H9 (cell line): ENCODE measurements around the gene TTC39B. TPM values are rescaled to one million over a fixed set of nuclear protein-coding genes. Genes with fewer than 3 reads are reported as not detected.

Source experiments
- DNase-seq: peaks from one replicate; pipeline ENCODE4 v3.0.0-alpha.2; 2017
- H2AFZ ChIP-seq: one replicate; pipeline ENCODE4 v1.6.1; 2013; ENCODE audit warnings: mild to moderate bottlenecking, low read length, control low read depth, moderate library complexity
- H2AK5ac ChIP-seq: 2 replicates; pipeline ENCODE4 v1.6.1; 2013; ENCODE audit warnings: low read length, control low read depth, mixed read lengths; ENCODE audit not compliant: insufficient read length
- H2BK120ac ChIP-seq: one replicate; pipeline ENCODE4 v1.6.1; 2013; ENCODE audit warnings: low read depth, mild to moderate bottlenecking, low read length, control low read depth, inconsistent platforms; ENCODE audit not compliant: poor library complexity, severe bottlenecking
- H2BK12ac ChIP-seq: 2 replicates; pipeline ENCODE4 v1.6.1; 2013; ENCODE audit warnings: low read length, control low read depth, mixed read lengths, low read depth; ENCODE audit not compliant: insufficient read length
- H2BK15ac ChIP-seq: 2 replicates; pipeline ENCODE4 v1.6.1; 2013; ENCODE audit warnings: low read depth, low read length, control low read depth
- H2BK20ac ChIP-seq: one replicate; pipeline ENCODE4 v1.6.1; 2013; ENCODE audit warnings: low read depth, mild to moderate bottlenecking, low read length, control low read depth, inconsistent platforms; ENCODE audit not compliant: poor library complexity, severe bottlenecking
- H2BK5ac ChIP-seq: 2 replicates; pipeline ENCODE4 v1.6.1; 2013; ENCODE audit warnings: low read length, control low read depth, mixed read lengths; ENCODE audit not compliant: insufficient read length
- H3K14ac ChIP-seq: 2 replicates; pipeline ENCODE4 v1.6.1; 2013; ENCODE audit warnings: low read length, control low read depth; ENCODE audit not compliant: insufficient read depth
- H3K18ac ChIP-seq: 2 replicates; pipeline ENCODE4 v1.6.1; 2013; ENCODE audit warnings: low read depth, mild to moderate bottlenecking, mixed read lengths, low read length, control low read depth; ENCODE audit not compliant: insufficient read length
- H3K23ac ChIP-seq: 2 replicates; pipeline ENCODE4 v1.6.1; 2013; ENCODE audit warnings: low read length, control low read depth, mixed read lengths, low read depth; ENCODE audit not compliant: insufficient read length
- H3K23me2 ChIP-seq: 2 replicates; pipeline ENCODE4 v1.6.1; 2013; ENCODE audit warnings: low read depth, mild to moderate bottlenecking, mixed read lengths, low read length, control low read depth; ENCODE audit not compliant: insufficient read length, poor library complexity, severe bottlenecking
- H3K27ac ChIP-seq: 2 replicates; pipeline ENCODE4 v1.5.1; 2013; ENCODE audit warnings: low read length, control low read depth, mixed read lengths, low read depth; ENCODE audit not compliant: insufficient read length
- H3K27me3 ChIP-seq: 2 replicates; pipeline ENCODE4 v1.6.1; 2013; ENCODE audit warnings: low read length, control low read depth, inconsistent platforms; ENCODE audit not compliant: insufficient read depth
- H3K4ac ChIP-seq: 2 replicates; pipeline ENCODE4 v1.6.1; 2013; ENCODE audit warnings: low read depth, mild to moderate bottlenecking, control low read depth, inconsistent platforms, low read length, moderate library complexity
- H3K4me1 ChIP-seq: 2 replicates; pipeline ENCODE4 v1.6.1; 2013; ENCODE audit warnings: low read length, control low read depth, inconsistent platforms; ENCODE audit not compliant: insufficient read depth
- H3K4me2 ChIP-seq: 2 replicates; pipeline ENCODE4 v1.6.1; 2013; ENCODE audit warnings: low read length, control low read depth, mixed read lengths; ENCODE audit not compliant: insufficient read length, insufficient read depth
- H3K56ac ChIP-seq: 2 replicates; pipeline ENCODE4 v1.6.1; 2013; ENCODE audit warnings: low read depth, mild to moderate bottlenecking, mixed read lengths, low read length, control low read depth; ENCODE audit not compliant: insufficient read length
- H3K79me1 ChIP-seq: 2 replicates; pipeline ENCODE4 v1.6.1; 2013; ENCODE audit warnings: low read depth, mild to moderate bottlenecking, moderate library complexity, low read length, control low read depth, inconsistent platforms; ENCODE audit not compliant: insufficient read depth, poor library complexity, severe bottlenecking
- H3K79me2 ChIP-seq: 2 replicates; pipeline ENCODE4 v1.6.1; 2013; ENCODE audit warnings: low read length, control low read depth, inconsistent platforms; ENCODE audit not compliant: insufficient read depth
- H3K9ac ChIP-seq: 2 replicates; pipeline ENCODE4 v1.6.1; 2013; ENCODE audit warnings: low read length, control low read depth, mixed read lengths; ENCODE audit not compliant: insufficient read length; ENCODE audit errors: extremely low read depth
- H3K9me3 ChIP-seq: one replicate; pipeline ENCODE4 v1.6.1; 2013; ENCODE audit warnings: low read depth, low read length, inconsistent platforms; ENCODE audit not compliant: control insufficient read depth
- H3T11ph ChIP-seq: one replicate; pipeline ENCODE4 v1.6.1; 2013; ENCODE audit warnings: mild to moderate bottlenecking, low read length, control low read depth, inconsistent platforms
- H4K20me1 ChIP-seq: one replicate; pipeline ENCODE4 v1.6.1; 2013; ENCODE audit not compliant: control insufficient read depth, insufficient read length, insufficient read depth
- H4K5ac ChIP-seq: 2 replicates; pipeline ENCODE4 v1.6.1; 2013; ENCODE audit warnings: low read depth, mild to moderate bottlenecking, mixed read lengths, low read length, control low read depth; ENCODE audit not compliant: insufficient read length
- H4K8ac ChIP-seq: replicated peaks from 2 replicates; pipeline ENCODE4 v1.6.1; 2013; ENCODE audit warnings: low read length, control low read depth, mixed read lengths, low read depth; ENCODE audit not compliant: insufficient read length
- H4K91ac ChIP-seq: 2 replicates; pipeline ENCODE4 v1.6.1; 2013; ENCODE audit warnings: low read depth, mild to moderate bottlenecking, moderate library complexity, mixed read lengths, low read length, control low read depth; ENCODE audit not compliant: insufficient read length
- H3K27ac Mint-ChIP-seq, 3 experiments: 2 replicates in 2 of 3; 3 replicates in 1 of 3; pipeline ENCODE4 v1.8.0; 2020 to 2021; ENCODE audit warnings: mixed read lengths in 3 of 3, mild to moderate bottlenecking in 1 of 3, moderate library complexity in 1 of 3
- H3K27me3 Mint-ChIP-seq: 2 replicates; pipeline ENCODE4 v1.8.0; 2021; ENCODE audit warnings: low read depth, mild to moderate bottlenecking, moderate library complexity, mixed read lengths
- H3K36me3 Mint-ChIP-seq, 3 experiments: 2 replicates in 2 of 3; 3 replicates in 1 of 3; pipeline ENCODE4 v1.8.0; 2020 to 2021; ENCODE audit warnings: low read depth in 3 of 3, mixed read lengths in 3 of 3; ENCODE audit not compliant: insufficient read depth in 1 of 3
- H3K4me1 Mint-ChIP-seq, 2 experiments: 2 replicates each; pipeline ENCODE4 v1.8.0; 2020; ENCODE audit warnings: mixed read lengths in 2 of 2
- H3K4me3 Mint-ChIP-seq, 2 experiments: 2 replicates in 1 of 2; 3 replicates in 1 of 2; pipeline ENCODE4 v1.8.0; 2020 to 2021; ENCODE audit warnings: mild to moderate bottlenecking in 2 of 2, mixed read lengths in 2 of 2, moderate library complexity in 1 of 2
- H3K9me3 Mint-ChIP-seq, 2 experiments: 2 replicates in 1 of 2; 3 replicates in 1 of 2; pipeline ENCODE4 v1.8.0; 2020; ENCODE audit warnings: mild to moderate bottlenecking in 2 of 2, mixed read lengths in 2 of 2, moderate library complexity in 1 of 2
- WGBS: extraction: QIAGEN DNeasy Blood & Tissue Kit; methylation state at CpG from one replicate; pipeline ENCODE4 v1.1.7; 2013; ENCODE audit warnings: missing lambda C conversion rate, low lambda C conversion rate, mixed read lengths; ENCODE audit not compliant: insufficient read length; ENCODE audit errors: extremely low coverage; 5-methylcytosine and 5-hydroxymethylcytosine counted together
- total RNA-seq: library from RNA; stranded (reverse); gene quantifications from 2 replicates; pipeline ENCODE4 v1.2.1, GENCODE V29; 2021
- TF ChIP-seq, protein P1 (sequence below): fragments of 200-600 bp; sonication (generic); conservative IDR thresholded peaks from 3 replicates; pipeline ENCODE4 v1.8.0; 2021; ENCODE audit warnings: antibody characterized with exemption, mild to moderate bottlenecking

TTC39B gene
- total RNA-seq, 1 experiment from 2014 or later: 8.2 TPM

DNA sequence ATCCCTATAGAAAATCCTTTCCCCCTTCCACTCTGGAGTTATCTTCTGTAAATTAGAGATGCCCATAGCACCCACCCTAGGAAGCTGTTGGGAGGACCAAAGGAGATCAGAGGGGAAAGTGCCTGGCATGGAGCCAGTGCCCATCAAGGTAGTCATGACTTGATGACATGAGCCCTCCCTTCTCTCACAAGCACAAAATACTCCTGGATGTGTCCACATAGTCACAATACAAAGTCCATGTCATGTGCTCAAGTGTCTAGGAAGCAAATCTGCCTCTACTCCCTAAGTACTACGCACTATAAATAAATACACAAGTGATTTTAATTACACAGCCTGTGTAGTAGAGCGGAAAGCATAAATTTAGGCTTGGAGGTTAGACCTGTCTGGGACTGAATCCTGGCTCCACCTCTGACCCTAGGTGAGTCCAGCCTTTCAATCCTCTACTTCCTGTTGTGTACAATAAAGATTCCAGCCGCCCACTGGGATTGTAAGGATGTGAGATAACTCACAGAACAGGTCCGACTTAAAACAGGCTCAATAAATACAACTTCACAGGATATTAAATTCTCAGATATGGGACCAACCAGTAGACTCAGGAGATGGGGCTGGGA lies 30.6 kb downstream of the TTC39B start:
- H2BK12ac ChIP-seq: no peak overlapping the region
- Mint-ChIP-seq H3K27me3 (no peaks in the 10 kb centered on the region), H3K4me1 (peaks cover 27 to 28% of the 10 kb centered on the region in 2 experiments), H3K36me3 (peaks cover 0 to 8% (median 0%) of the 10 kb centered on the region in 3 experiments; a peak in 4 of 7 replicates), H3K9me3 (peaks cover 0 to 3% of the 10 kb centered on the region in 2 experiments; a peak in 2 of 5 replicates), H3K27ac (peak overlapping the region in 1 of 3 experiments; percentile 44; a peak in 1 of 7 replicates), H3K4me3 (no peak overlapping the region)
- no peak overlapping the region for H2AFZ ChIP-seq
- H3K18ac ChIP-seq: no peak overlapping the region
- no peak overlapping the region for H2BK20ac ChIP-seq
- no peak for DNase-seq
- H3K27ac ChIP-seq: no peak overlapping the region
- H3T11ph ChIP-seq: no peak overlapping the region
- no peak overlapping the region for H4K5ac ChIP-seq
- no peak overlapping the region for H4K91ac ChIP-seq
- TF ChIP-seq, protein P1, sequence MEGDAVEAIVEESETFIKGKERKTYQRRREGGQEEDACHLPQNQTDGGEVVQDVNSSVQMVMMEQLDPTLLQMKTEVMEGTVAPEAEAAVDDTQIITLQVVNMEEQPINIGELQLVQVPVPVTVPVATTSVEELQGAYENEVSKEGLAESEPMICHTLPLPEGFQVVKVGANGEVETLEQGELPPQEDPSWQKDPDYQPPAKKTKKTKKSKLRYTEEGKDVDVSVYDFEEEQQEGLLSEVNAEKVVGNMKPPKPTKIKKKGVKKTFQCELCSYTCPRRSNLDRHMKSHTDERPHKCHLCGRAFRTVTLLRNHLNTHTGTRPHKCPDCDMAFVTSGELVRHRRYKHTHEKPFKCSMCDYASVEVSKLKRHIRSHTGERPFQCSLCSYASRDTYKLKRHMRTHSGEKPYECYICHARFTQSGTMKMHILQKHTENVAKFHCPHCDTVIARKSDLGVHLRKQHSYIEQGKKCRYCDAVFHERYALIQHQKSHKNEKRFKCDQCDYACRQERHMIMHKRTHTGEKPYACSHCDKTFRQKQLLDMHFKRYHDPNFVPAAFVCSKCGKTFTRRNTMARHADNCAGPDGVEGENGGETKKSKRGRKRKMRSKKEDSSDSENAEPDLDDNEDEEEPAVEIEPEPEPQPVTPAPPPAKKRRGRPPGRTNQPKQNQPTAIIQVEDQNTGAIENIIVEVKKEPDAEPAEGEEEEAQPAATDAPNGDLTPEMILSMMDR: no peak
- no peak overlapping the region for H3K23ac ChIP-seq
- no CpG with 5 or more reads among the region's 4 CpGs for WGBS
- H3K23me2 ChIP-seq: no peaks in the 10 kb centered on the region
- H3K79me1 ChIP-seq: no peaks in the 10 kb centered on the region
- H4K20me1 ChIP-seq: no peaks in the 10 kb centered on the region
- no peak overlapping the region for H2BK15ac ChIP-seq
- H3K9ac ChIP-seq: no peak overlapping the region
- no peak overlapping the region for H3K4ac ChIP-seq
- no peak overlapping the region for H3K4me2 ChIP-seq
- no peak overlapping the region for H2BK120ac ChIP-seq
- no peaks in the 10 kb centered on the region for H3K9me3 ChIP-seq
- no peak overlapping the region for H2BK5ac ChIP-seq
- no peaks in the 10 kb centered on the region for H3K27me3 ChIP-seq
- peaks cover 1% of the 10 kb centered on the region; the same call in 1 of the 2 replicates for H3K79me2 ChIP-seq
- H3K4me1 ChIP-seq: peaks cover 5% of the 10 kb centered on the region
- no peak overlapping the region for H2AK5ac ChIP-seq
- no peak overlapping the region for H3K56ac ChIP-seq
- no peak overlapping the region for H3K14ac ChIP-seq
- no peak overlapping the region for H4K8ac ChIP-seq
